D721Med (cell line): ENCODE data around the gene LDAF1.

Experiments
- DNase-seq: peaks from one replicate; pipeline ENCODE4 v3.0.0; 2011; ENCODE audit warnings: low spot score; ENCODE audit not compliant: insufficient read length
- FAIRE-seq: peaks from 2 replicates; lab custom pipeline; 2011; peaks lifted over from hg19 to GRCh38; lab: Jason Lieb, UNC
- TF ChIP-seq, protein P1 (sequence below): IDR thresholded peaks from 2 replicates; pipeline ENCODE4 v1.5.1; 2012; ENCODE audit warnings: mild to moderate bottlenecking, control low read depth; ENCODE audit not compliant: insufficient read depth; ENCODE audit errors: missing control alignments

LDAF1 gene

DNA sequence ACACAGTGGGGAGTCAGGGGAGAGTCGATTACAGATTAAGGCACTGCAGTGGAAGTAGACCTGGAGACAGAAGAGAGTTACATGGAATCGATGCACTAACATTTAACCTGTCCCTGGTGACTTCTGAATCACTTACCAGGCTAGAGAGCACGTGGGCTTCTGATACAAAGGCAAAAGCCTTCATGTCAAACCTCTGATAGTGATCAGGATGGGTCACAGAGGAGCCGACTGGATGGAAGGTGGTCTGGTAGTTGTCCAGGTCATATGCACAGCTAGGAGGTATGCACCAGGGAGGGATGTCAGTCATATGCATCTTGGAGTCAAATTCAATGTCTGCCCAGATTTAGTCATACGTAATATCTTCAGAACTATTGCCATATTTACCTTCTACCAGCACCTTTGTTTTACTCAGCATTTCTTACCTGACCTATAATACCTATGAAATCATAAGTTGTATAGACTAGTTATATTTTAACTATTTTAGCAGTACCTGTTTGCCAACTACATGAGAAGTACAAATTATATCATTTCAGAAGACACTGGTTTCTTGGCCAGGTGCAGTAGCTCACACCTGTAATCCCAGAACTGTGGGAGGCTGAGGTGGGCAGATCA lies 41.2 kb downstream of the LDAF1 start:
- TF ChIP-seq, protein P1, sequence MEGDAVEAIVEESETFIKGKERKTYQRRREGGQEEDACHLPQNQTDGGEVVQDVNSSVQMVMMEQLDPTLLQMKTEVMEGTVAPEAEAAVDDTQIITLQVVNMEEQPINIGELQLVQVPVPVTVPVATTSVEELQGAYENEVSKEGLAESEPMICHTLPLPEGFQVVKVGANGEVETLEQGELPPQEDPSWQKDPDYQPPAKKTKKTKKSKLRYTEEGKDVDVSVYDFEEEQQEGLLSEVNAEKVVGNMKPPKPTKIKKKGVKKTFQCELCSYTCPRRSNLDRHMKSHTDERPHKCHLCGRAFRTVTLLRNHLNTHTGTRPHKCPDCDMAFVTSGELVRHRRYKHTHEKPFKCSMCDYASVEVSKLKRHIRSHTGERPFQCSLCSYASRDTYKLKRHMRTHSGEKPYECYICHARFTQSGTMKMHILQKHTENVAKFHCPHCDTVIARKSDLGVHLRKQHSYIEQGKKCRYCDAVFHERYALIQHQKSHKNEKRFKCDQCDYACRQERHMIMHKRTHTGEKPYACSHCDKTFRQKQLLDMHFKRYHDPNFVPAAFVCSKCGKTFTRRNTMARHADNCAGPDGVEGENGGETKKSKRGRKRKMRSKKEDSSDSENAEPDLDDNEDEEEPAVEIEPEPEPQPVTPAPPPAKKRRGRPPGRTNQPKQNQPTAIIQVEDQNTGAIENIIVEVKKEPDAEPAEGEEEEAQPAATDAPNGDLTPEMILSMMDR = no peak
- no peak for FAIRE-seq
- no peak for DNase-seq

DNA sequence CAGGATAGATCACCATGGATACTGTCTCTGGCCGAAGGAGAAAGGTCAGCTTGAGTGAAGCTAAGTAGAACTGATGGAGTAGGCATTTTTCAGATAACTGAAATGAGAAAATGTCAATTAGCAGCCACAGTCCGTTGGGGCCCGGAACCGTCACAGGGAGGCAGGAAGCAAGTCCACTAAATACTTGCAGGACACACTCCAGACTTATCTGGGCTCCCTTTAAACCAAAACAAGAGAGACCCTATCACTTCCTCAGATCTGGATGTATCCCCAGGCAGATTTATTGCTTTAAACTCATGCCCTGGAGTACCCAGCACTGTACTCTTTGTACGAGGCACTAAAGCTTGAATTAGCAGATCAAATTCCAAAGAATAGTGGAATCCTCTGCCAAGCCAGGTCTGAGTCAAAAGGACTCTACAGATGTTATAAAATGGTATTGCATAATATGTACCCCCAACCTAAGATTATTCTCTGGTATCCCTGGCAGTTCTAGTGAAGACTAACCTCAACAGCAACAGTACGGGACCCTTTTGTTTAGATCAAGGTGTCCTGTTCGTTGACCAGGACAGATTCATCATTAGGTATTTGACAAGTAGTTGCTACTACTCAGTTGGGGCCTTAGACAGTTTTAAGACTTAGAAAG lies 44.8 kb downstream of the LDAF1 start:
- TF ChIP-seq, protein P1 = no peak
- DNase-seq (no peak), FAIRE-seq (no peak)

DNA sequence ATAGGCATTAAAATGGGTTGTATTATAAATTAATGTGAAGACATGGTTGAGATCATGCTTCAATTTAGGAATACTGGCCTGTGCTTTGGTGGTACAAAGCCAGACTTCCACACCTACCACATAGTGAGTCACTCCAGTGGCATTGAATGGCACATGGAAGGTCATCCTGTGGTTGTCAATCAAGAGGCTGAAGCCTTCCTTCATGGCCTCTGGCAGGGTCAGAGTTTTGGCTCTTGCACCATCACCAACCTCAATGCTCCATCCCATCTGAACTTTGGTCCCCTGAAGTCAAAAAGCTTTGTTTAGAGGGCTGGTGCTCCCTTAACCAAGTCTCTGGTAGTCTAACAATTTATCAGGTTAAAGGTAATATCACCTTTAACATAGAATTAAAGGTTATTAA lies 46.8 kb downstream of the LDAF1 start:
- DNase-seq = no peak
- TF ChIP-seq, protein P1 = no peak
- FAIRE-seq = no peak

DNA sequence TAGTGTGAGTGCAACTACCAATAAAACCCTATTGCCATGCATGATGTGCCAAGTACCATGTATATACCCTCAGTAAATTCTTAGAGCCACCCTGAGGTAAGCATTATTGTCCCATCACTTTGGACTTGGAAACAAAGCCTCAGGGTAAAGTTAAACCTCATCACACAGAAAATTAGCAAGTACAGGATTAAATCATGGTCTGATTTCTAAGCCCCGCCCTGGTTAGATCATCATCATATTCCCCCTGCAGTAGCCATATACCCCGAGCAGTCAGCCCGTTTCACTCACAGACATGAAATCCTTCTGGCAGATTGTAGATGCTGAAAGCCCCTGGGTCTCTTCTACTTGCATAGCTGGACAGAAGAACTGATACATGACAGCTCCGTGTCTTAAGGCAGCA lies 48.1 kb downstream of the LDAF1 start:
- TF ChIP-seq, protein P1 = no peak
- DNase-seq = no peak
- FAIRE-seq = no peak

DNA sequence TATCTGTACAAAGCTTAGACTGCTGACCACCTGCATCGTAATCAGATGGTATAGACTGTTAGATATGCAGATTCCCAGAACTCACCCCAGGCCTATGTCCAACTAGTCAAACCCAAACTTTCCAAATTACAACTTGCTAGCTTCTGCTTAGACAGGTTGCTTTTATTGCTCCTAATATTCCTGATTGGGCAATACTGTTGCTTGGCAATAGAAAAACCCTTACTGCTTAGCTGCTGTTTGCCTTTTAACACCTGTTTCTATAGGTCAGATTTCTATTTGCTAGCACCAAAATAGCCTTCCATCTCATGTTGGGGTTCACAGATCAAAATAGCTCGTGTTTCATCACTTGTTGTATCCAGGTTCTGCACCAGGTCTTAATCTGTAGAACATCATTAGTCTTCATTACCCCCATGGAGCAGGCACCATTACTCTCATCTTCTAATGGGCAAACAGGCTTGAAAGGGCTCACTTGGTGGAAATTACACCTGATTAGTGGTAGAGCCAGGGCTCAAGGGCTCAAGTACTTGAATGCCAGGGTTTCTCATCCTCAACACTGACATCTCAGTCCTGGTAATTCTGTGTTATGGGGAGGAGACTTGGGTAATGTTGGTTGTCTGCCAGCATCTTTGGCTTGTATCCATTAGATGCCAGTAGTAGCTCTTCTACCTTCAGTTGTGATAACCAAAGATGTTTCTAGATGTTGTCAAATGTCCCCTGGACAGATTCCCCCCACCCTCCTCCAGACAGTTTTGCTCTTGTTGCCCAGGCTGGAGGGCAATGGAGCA lies 50.2 kb downstream of the LDAF1 start:
- FAIRE-seq (no peak), DNase-seq (no peak)
- TF ChIP-seq, protein P1 = no peak

DNA sequence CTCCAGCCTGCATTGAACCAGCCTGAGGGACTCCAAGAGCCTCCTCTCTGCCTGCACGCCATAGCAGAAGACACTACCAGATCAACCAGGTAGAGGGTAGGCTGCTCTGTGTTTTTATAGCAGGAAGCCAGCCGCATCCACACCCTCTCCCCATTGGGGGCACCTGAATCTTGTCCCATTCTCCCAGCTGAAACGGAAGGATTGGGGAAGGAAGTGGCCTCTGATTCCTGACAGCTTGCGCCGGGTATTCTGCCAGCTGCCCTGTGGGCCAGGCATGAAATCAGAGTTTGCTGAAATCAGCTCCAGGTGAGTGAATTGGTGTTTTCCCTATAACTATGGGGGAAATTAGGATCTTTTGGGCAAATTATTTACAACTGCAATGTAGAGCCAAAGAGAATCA lies 53.0 kb downstream of the LDAF1 start, which contains the start of gene ZP2:
ZP2 (minus strand) TSS at position 89 of the 400 bp plus-strand sequence; CDS start at position 62, 27 bp downstream.
- FAIRE-seq (no peak), DNase-seq (no peak)
- TF ChIP-seq, protein P1 = no peak
